HEK293T (cell line): ENCODE results near the gene GNLY.

ENCODE experiments used
- CTCF ChIA-PET: fragments of 350-600 bp; formaldehyde crosslinking; extraction: SDS; loops from one replicate; lab custom pipeline; 2021; ENCODE audit warnings: antibody characterized with exemption, inconsistent platforms; lab: Yijun Ruan, JAX
- POLR2A ChIA-PET: fragments of 350-600 bp; formaldehyde crosslinking; extraction: SDS; loops from one replicate; lab custom pipeline; 2020; ENCODE audit warnings: antibody characterized with exemption, inconsistent platforms; lab: Yijun Ruan, JAX
- DNase-seq: peaks from one replicate; pipeline ENCODE4 v3.0.0; 2012; ENCODE audit warnings: mixed read lengths; ENCODE audit errors: extremely low spot score
- ARNT ChIP-seq: fragments of 450-650 bp; IDR thresholded peaks from 2 replicates; pipeline ENCODE4 v1.6.1; 2017; ENCODE audit warnings: mild to moderate bottlenecking
- BHLHE40 ChIP-seq: fragments of 450-650 bp; IDR thresholded peaks from 2 replicates; pipeline ENCODE4 v1.6.1; 2016; ENCODE audit warnings: mild to moderate bottlenecking, moderate library complexity, borderline replicate concordance
- CTBP1 ChIP-seq: fragments of 450-650 bp; IDR thresholded peaks from 2 replicates; pipeline ENCODE4 v1.6.1; 2016; ENCODE audit warnings: borderline replicate concordance
- ELF4 ChIP-seq: fragments of 450-650 bp; IDR thresholded peaks from 2 replicates; pipeline ENCODE4 v1.6.1; 2017; ENCODE audit warnings: antibody characterized with exemption
- FOXA1 ChIP-seq: fragments of 450-650 bp; IDR thresholded peaks from 2 replicates; pipeline ENCODE4 v1.6.1; 2016; ENCODE audit warnings: mild to moderate bottlenecking
- FOXK2 ChIP-seq: fragments of 450-650 bp; IDR thresholded peaks from 2 replicates; pipeline ENCODE4 v1.6.1; 2016; ENCODE audit warnings: mild to moderate bottlenecking
- FOXM1 ChIP-seq: fragments of 450-650 bp; IDR thresholded peaks from 2 replicates; pipeline ENCODE4 v1.6.1; 2017; ENCODE audit warnings: mild to moderate bottlenecking, borderline replicate concordance
- HDGF ChIP-seq: fragments of 450-650 bp; IDR thresholded peaks from 2 replicates; pipeline ENCODE4 v1.6.1; 2017; ENCODE audit warnings: antibody characterized with exemption, borderline replicate concordance
- L3MBTL2 ChIP-seq: fragments of 450-650 bp; conservative IDR thresholded peaks from 2 replicates; pipeline ENCODE4 v1.6.1; 2016; ENCODE audit warnings: mild to moderate bottlenecking
- LEF1 ChIP-seq: fragments of 450-650 bp; IDR thresholded peaks from 2 replicates; pipeline ENCODE4 v1.6.1; 2017; ENCODE audit warnings: mild to moderate bottlenecking, borderline replicate concordance
- NFRKB ChIP-seq: fragments of 450-650 bp; IDR thresholded peaks from 2 replicates; pipeline ENCODE4 v1.6.1; 2016; ENCODE audit warnings: mild to moderate bottlenecking, moderate library complexity
- SP1 ChIP-seq: fragments of 450-650 bp; IDR thresholded peaks from 2 replicates; pipeline ENCODE4 v1.6.1; 2017
- SUZ12 ChIP-seq: fragments of 450-650 bp; IDR thresholded peaks from 2 replicates; pipeline ENCODE4 v1.6.1; 2016; ENCODE audit warnings: mild to moderate bottlenecking
- TARDBP ChIP-seq: fragments of 450-650 bp; IDR thresholded peaks from 2 replicates; pipeline ENCODE4 v1.6.1; 2016
- ZNF384 ChIP-seq: fragments of 450-650 bp; IDR thresholded peaks from 2 replicates; pipeline ENCODE4 v1.6.1; 2016
- TF ChIP-seq, protein P1 (sequence below): fragments of 450-650 bp; IDR thresholded peaks from 2 replicates; pipeline ENCODE4 v1.6.1; 2016

GNLY gene

GRCh38 chr2:85740193-85740592 is 46.0 kb downstream of the GNLY start:
- ChIA-PET CTCF (interaction anchor here (1.6 to 2.1 kb wide), 2 partner anchors 11 kb away, joined by 8 read pairs; no protein-coding TSS in a partner anchor), POLR2A (interaction anchor here (0.7 kb wide), 1 partner anchor 244 kb away, joined by 4 read pairs; no protein-coding TSS in a partner anchor)
- DNase-seq: no peak
- TF ChIP-seq NFRKB (no peak), FOXM1 (no peak)

DNA sequence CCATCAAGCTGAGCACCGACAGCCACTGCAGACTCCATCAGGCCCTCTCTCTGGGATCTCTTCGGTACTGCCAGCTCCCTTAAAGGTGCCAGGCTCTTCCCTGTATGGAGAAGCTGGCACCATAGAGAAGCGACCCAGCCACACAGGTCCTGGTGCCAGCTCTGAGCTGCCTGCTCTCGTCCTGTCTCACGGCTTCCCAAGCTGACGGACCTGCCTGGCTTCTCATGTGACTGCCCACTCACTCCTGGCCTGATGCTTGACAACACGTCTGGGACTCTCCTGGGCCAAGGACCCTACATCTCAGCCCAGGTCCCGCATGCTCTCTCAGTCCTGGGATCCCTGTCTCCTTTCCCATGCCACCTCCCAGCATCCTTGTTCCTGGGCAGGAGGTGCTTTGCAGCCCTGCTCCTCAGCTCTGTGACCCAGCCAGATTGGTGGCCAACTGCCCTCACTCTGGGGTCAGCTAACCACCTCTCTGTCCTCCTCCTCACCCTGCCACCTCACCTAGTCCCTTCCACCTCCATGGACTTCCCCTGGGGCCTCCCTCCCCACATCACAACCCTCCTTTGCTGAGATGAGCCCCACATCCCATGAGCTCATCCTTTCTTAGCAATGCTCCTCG is 47.2 kb downstream of the GNLY start:
- POLR2A ChIA-PET: no interaction called here
- CTCF ChIA-PET: interaction anchor here (1.0 to 2.1 kb wide), 3 partner anchors 8 to 12 kb away, joined by 3 to 8 read pairs (median 8); no protein-coding TSS in a partner anchor
- no peak for DNase-seq
- no peak for TF ChIP-seq CTBP1
- no peak for TF ChIP-seq FOXA1
- TF ChIP-seq NFRKB: no peak
- no peak for TF ChIP-seq LEF1
- no peak for TF ChIP-seq ZNF384
- no peak for TF ChIP-seq SP1
- TF ChIP-seq, protein P1, sequence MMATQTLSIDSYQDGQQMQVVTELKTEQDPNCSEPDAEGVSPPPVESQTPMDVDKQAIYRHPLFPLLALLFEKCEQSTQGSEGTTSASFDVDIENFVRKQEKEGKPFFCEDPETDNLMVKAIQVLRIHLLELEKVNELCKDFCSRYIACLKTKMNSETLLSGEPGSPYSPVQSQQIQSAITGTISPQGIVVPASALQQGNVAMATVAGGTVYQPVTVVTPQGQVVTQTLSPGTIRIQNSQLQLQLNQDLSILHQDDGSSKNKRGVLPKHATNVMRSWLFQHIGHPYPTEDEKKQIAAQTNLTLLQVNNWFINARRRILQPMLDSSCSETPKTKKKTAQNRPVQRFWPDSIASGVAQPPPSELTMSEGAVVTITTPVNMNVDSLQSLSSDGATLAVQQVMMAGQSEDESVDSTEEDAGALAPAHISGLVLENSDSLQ: no peak
- TF ChIP-seq L3MBTL2: no peak
- TF ChIP-seq HDGF: no peak
- TF ChIP-seq TARDBP: no peak
- TF ChIP-seq ARNT: no peak
- TF ChIP-seq ELF4: no peak
- no peak for TF ChIP-seq FOXK2
- TF ChIP-seq BHLHE40: no peak
- TF ChIP-seq FOXM1: no peak
- no peak for TF ChIP-seq SUZ12

DNA sequence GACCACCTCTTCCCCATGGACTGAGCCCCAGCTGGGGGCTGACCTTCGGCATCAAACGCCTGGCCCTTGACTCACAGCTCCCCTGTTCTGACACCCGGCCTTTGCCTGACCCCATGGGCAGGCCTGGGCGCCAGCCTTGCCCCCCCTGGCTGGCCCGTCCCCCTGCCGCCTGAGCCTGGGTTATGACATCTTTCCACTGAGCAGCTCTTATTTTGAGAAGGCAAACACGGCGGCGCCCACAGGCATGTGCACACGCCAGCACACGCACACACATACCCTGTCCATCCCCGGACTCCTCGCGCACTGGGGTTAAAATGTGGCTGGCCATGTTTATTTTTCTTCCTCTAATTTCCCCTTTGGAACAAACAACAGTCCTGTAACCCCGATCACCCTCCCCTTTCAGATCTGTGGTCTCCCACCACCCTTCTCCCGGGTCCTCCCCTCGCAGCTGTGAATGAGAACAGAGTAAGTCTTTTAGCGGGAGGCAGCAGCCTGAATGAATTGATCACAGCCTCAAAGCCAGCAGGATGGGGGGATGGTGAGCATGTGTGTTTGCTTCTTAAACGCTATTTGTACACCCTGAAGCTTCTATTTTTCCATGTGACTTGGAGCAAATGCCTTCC is 47.8 kb downstream of the GNLY start:
- ChIA-PET CTCF (interaction anchor here (1.0 to 2.1 kb wide), 4 partner anchors 8 to 72 kb away, joined by 3 to 8 read pairs (median 7); no protein-coding TSS in a partner anchor), POLR2A (no interaction called here)
- no peak for DNase-seq

GRCh38 chr2:85743304-85743978 is 49.3 kb downstream of the GNLY start:
- ChIA-PET CTCF (interaction anchor here (0.6 to 1.5 kb wide), 2 partner anchors 70 to 237 kb away, joined by 4 to 6 read pairs; no protein-coding TSS in a partner anchor), POLR2A (no interaction called here)
- no peak for DNase-seq
- TF ChIP-seq ELF4 (no peak), LEF1 (no peak), ZNF384 (no peak), SP1 (no peak), TARDBP (no peak), FOXM1 (no peak), ARNT (no peak), FOXK2 (no peak), L3MBTL2 (no peak), NFRKB (no peak), SUZ12 (no peak)
- TF ChIP-seq, protein P1: no peak

More for the DNA sequence above, 47.8 kb downstream of the GNLY start:
- TF ChIP-seq FOXK2: no peak
- no peak for TF ChIP-seq CTBP1
- TF ChIP-seq ELF4: no peak
- no peak for TF ChIP-seq LEF1
- no peak for TF ChIP-seq ARNT
- TF ChIP-seq NFRKB: no peak
- no peak for TF ChIP-seq SUZ12
- no peak for TF ChIP-seq HDGF
- TF ChIP-seq BHLHE40: no peak
- TF ChIP-seq FOXA1: no peak
- TF ChIP-seq, protein P1: no peak
- no peak for TF ChIP-seq TARDBP
- TF ChIP-seq ZNF384: no peak
- TF ChIP-seq L3MBTL2: no peak
- no peak for TF ChIP-seq FOXM1
- TF ChIP-seq SP1: no peak

GRCh38 chr2:85744055-85744454 is 49.9 kb downstream of the GNLY start:
- DNase-seq: no peak
- ChIA-PET POLR2A (no interaction called here), CTCF (interaction anchor here (0.6 kb wide), 1 partner anchor 237 kb away, joined by 4 read pairs; no protein-coding TSS in a partner anchor)
- TF ChIP-seq TARDBP: no peak
